22Rv1 (cell line): ENCODE measurements around the gene GXYLT1.

Experiments
- H3K27ac ChIP-seq: fragments of 450-650 bp; 2 replicates; pipeline ENCODE4 v1.5.1; 2017
- ZFX ChIP-seq: fragments of 450-650 bp; IDR thresholded peaks from 2 replicates; pipeline ENCODE4 v1.6.1; 2017; ENCODE audit warnings: antibody characterized with exemption, borderline replicate concordance
- TF ChIP-seq, protein P1 (sequence below): fragments of 450-650 bp; IDR thresholded peaks from 2 replicates; pipeline ENCODE4 v1.5.1; 2017; ENCODE audit warnings: mild to moderate bottlenecking

The GXYLT1 gene

DNA sequence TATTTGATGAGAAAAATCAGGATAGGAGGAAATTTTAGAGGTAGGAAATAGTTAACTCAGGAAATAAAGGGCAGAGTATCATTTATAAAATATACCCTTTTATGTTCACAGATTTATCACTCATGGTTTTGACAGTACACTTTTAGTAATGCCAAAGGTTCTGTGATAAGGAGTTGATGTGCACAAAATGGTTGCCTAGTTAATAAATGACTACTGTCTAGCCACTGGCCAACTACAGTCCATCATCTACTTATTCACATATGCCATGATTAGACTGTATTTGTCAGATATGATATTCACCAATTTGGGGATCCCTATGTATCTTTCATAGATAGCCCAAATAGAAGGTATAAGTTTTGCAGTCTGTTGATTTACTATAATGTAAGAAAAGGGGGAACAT, 19.2 kb upstream of the GXYLT1 start:
- TF ChIP-seq ZFX: no peak
- TF ChIP-seq, protein P1, sequence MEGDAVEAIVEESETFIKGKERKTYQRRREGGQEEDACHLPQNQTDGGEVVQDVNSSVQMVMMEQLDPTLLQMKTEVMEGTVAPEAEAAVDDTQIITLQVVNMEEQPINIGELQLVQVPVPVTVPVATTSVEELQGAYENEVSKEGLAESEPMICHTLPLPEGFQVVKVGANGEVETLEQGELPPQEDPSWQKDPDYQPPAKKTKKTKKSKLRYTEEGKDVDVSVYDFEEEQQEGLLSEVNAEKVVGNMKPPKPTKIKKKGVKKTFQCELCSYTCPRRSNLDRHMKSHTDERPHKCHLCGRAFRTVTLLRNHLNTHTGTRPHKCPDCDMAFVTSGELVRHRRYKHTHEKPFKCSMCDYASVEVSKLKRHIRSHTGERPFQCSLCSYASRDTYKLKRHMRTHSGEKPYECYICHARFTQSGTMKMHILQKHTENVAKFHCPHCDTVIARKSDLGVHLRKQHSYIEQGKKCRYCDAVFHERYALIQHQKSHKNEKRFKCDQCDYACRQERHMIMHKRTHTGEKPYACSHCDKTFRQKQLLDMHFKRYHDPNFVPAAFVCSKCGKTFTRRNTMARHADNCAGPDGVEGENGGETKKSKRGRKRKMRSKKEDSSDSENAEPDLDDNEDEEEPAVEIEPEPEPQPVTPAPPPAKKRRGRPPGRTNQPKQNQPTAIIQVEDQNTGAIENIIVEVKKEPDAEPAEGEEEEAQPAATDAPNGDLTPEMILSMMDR: no peak

DNA sequence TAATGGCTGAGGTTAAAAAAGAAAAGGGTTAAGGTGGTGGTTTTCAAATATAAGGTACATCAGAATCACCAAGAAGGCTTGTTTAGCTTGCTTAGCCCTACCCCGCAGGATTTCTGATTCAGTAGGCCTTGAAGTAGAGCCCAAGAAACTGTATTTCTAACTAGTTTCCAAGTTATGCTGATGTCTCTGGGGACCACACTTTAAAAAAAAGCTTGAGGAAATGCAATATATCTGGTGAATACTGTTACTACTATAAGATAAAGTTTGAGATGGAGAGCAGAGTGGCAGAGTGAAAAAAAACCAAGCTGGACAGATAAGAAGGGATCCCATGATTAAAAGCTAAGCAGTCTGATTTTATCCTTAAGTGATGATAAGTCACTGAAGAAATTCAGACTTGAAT, 18.3 kb upstream of the GXYLT1 start:
- no peak overlapping the region for H3K27ac ChIP-seq
- TF ChIP-seq, protein P1: no peak
- TF ChIP-seq ZFX: no peak

More for the DNA sequence above, 19.2 kb upstream of the GXYLT1 start:
- no peak overlapping the region for H3K27ac ChIP-seq

DNA sequence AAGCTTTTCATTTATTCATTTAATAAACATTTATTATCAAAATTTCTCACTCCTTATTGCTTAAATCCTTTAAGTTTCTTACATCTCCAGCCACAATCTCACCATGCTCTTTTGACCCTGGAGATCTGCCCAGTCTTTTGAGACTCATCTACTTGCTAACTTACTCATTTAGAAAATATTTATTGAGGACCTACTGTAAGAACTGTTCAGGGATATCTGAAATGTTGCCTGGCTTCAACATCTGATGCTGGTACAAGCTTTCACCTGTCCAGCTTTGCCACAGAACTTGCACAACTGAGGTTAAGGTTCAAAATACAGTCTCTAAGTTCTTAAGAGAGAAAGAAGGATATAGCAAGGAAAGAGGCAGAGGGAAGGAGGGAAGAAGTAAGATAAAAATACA, 17.5 kb upstream of the GXYLT1 start:
- TF ChIP-seq ZFX: no peak
- TF ChIP-seq, protein P1: no peak
- H3K27ac ChIP-seq: no peak overlapping the region

DNA sequence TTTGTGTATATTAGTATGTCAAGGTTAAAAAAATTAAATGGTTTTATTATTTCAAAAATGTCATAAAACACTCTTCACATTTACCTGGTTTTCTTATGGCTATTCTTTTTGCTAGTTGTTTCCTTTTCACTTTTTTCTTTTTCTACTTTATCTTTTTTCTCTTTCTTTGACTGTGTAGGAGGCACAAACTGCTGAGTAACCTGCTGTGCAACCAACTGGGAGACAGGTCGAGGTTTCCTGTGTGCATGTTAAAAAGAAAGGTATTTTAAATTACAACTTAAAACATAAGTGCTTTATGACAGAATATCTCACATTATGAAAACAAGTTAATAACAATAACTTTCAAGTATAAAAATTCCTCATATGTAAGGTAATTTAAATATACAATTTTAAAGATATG, 16.9 kb upstream of the GXYLT1 start:
- H3K27ac ChIP-seq: no peak overlapping the region
- TF ChIP-seq, protein P1: no peak
- TF ChIP-seq ZFX: no peak

- H3K27ac ChIP-seq: no peak overlapping the region
- TF ChIP-seq, protein P1: no peak
- TF ChIP-seq ZFX: no peak
These were observed 11.6 kb upstream of the GXYLT1 start for GRCh38 chr12:42156232-42156631.

DNA sequence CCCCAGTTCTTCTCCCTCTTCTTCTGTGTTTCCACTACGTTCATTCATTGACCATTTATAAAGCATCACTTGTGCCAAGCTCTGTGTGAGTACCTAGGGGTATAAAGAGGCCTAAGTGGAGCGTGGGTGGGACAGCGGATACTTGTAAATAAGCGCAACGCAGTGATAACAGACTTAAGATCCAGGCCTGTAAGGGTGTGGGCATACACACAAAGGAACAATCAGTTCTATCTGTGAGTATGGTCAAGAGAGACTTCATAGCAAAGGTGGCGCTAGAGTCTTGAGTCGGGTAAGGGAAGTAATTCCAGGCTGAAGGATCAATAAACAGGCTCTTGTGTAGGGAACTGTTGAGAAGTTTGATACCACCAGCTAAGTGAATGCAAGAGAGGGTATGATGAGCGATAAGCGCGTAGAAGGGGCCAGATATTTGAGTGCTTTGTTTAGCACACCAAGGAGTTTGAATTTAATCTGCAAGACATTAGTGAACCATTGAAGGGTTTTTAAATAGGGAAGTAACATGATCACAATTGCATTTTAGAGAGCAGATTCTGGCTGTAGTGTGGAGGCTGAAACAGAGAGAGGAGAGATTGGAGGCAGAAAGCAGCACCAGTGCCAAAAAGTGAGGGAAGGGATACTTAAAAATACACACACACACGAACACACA, 1.0 kb upstream of the GXYLT1 start:
- TF ChIP-seq, protein P1: 0 out of 2 replicates have a peak, but pooled peaks have one; percentile 6
- no peak for TF ChIP-seq ZFX
- peak overlapping the region; percentile 94 for H3K27ac ChIP-seq

GRCh38 chr12:42145197-42145549, 499 bp upstream of the GXYLT1 start:
- peak overlapping the region; percentile 94 for H3K27ac ChIP-seq
- TF ChIP-seq, protein P1: no peak
- no peak for TF ChIP-seq ZFX
